HTR-8/SVneo (cell line): ENCODE results near the gene HM13.
"Not testable (repeated sequence)": the region's sequence is repeated elsewhere in the genome, so short reads cannot be mapped to it uniquely, and the experiment has no call there.

Experiments used
- DNase-seq: peaks from one replicate; pipeline ENCODE4 v3.0.0; 2011; ENCODE audit warnings: low spot score, mixed read lengths; ENCODE audit not compliant: insufficient read length
- FAIRE-seq: peaks from 2 replicates; lab custom pipeline; 2011; peaks lifted over from hg19 to GRCh38; lab: Jason Lieb, UNC

Gene HM13

DNA sequence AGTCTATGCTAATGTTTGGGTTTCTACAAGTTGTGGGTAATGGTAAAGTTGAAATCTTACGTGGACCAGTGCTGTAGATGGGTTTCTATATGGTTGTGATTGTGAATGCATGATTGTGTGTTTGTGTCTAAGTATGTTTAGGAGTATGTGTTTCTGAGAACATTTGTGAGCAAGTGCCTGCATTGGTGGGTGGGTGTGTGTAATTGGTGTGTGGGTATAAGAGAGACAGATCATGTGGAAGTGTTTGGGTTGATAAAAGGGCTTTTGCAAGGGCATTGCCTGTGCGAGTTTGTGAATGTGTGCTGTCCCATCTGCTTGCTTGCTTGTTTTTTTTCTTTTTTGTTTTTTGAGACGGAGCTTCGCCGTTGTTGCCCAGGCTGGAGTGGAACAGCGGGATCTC lies 65.0 kb downstream of the HM13 start:
- DNase-seq: no peak

DNA sequence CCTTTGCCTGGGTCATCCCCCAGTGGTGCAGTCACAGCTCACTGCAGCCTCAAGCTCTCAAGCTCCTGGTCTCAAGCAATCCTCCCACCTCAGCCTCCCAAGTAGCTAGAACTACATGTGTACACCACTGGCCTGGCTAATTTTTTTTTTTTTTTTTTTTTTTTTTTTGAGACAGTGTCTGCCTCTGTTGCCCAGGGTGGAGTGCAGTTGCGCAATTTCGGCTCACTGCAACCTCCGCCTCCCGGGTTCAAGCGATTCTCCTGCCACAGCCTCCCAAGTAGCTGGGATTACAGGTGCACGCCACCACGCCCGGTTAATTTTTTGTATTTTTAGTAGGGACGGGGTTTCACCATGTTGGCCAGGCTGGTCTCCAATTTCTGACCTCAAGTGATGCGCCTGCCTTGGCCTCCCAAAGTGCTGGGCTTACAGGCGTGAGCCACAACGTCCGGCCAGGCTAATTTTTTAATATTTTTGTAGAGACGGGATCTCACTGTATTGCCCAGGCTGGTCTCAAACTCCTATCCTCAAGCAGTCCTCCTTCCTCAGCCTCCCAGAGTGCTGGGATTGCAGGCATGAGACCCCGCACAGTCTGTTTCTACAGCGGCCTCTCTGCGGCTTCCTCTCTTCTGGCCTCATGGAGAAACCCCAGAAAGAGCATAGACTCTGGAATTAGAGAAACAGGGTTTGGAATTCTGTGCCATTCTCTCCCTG lies 65.9 kb downstream of the HM13 start:
- not testable (repeated sequence) for FAIRE-seq, DNase-seq

More for the DNA sequence above, 65.0 kb downstream of the HM13 start:
- no peak for FAIRE-seq

DNA sequence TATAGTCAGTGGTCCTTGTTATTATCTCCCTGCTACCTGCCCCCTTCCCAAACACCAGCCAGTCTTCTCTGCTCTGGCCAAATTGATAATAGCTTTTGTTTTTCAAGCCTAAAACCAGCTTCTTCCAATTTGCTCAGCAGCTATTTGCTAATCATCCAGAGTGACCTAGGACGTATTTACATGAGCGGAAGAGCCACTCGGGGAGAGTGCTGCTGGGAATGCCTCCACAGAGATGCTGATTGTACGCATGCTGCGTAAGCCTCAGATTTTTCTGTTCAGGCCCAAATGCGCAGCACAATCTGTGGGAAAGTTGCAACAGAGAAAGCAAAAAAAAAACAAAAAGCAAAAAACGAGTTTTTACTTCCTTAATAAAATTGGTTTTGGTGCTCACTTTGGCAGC lies 66.5 kb downstream of the HM13 start:
- DNase-seq: no peak
- no peak for FAIRE-seq

DNA sequence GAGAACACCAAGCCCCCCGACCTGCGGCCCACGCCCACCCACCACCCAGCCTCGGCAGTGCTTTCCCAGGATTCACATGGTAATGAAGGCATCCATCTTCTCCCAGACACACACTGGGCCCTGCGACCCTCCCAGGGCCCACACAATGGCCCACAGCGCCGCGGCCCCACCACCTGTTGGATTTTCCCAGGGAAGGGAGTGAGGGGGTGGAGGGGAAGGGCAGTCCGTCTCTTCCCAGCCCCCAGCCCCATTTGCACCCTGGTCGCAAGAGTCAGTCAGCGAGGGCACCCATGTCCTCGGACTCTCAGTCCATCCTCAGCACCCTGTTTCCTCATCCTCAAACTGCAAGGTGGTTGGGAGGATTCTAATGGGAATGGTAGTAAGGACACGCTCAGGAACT lies 67.1 kb downstream of the HM13 start:
- FAIRE-seq (no peak), DNase-seq (no peak)

DNA sequence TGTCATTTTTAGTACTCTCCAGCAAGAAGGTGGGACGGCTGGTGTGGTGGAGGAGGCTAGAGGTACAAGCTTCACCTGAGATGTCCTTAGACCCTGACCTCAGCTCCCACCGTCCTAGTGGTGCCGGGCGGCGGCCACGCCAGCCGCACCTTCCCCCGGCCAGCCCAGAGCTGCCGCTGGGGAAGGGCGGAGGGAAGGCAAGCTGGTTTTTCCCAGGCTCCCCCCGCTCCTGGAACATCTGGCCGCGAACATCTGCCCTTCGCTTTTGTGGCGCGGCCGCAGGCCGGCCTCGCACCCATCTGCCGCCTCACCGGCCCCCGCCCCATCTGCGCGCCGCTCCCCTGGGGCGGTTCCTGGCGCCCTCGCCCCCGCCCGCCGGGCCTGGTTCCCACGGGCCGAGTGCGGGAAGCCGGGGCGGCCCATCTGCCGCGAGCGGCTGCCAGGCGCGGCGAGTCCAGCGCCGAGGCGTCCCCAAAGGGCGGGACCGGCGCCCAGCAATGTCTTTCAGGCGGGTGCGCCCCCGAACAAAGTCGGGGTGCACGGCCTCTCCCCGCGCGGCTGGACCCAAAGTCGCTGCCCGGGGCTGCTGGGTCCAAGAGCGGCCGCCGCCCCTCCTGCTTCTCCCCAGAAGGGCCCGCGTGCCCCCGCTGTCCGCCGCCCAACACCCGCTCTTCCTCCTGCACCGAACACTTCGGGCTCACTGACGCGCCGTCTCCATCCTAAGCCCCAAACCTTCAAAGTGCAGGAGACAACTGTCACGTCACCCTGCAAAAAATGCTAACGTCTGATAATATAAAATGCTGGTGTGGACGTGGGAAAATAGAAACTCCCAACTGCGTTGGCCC lies 73.5 kb downstream of the HM13 start:
- DNase-seq (no peak), FAIRE-seq (no peak)

DNA sequence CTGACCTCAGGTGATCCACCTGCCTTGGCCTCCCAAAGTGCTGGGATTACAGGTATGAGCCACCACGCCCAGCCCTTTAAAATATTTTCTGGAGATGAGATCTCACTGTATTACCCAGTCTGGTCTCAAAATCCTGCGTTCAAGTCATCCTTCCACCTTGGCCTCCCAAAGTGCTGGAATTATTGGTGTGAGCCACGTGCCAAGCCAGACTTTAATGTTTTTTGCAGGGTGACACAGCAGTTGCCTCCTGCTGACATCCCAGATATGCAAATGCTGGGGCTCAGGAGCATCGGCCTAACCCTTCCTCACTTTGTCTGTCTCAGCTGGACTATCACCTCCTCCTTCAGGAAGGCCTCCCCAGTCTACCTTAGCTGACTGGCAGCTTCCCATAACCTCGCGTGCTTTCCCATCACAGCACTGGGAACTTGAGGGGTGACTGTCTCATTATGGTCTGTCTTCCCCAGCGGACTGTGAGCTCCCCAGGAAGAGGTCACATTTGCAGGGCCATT lies 76.5 kb downstream of the HM13 start:
- FAIRE-seq: no peak
- DNase-seq: no peak

DNA sequence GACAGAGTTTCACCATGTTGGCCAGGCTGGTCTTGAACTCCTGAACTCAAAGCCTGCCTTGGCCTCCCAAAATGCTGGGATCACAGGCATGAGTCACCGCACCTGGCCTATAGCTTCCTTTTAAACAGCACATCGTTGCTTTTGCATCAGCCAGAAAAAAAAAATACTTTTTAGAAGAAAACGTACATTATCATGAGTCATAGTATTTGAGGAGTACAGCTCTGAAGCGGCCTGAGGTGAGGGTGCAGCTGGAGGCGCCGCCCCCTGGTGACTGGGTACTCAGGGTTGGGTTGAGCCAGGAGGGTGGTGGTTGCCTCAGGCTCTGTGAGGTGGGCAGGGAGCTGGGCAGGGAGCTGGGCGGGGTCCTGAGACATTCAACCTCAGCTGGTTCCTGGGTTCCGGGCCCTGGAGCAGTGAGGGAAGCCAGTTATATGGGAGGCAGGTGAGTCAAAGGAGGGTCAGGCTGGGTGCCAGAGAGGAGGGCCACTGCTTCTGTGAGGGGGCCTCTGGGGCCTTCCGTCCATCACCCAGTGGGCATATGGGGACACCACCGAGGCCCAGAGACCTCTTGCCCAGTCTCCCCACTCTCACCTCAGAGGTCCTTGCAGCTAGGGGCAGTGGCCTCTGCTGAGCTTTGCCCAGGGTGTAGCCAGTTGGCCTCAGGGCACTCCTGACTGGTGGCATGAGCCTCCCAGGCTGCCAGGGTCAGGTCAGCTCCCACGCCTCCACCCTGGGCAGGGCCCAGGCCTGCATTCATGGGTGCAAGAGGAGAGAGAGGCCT lies 79.2 kb downstream of the HM13 start:
- peak; percentile 95 for DNase-seq
- peak; percentile 54 for FAIRE-seq

DNA sequence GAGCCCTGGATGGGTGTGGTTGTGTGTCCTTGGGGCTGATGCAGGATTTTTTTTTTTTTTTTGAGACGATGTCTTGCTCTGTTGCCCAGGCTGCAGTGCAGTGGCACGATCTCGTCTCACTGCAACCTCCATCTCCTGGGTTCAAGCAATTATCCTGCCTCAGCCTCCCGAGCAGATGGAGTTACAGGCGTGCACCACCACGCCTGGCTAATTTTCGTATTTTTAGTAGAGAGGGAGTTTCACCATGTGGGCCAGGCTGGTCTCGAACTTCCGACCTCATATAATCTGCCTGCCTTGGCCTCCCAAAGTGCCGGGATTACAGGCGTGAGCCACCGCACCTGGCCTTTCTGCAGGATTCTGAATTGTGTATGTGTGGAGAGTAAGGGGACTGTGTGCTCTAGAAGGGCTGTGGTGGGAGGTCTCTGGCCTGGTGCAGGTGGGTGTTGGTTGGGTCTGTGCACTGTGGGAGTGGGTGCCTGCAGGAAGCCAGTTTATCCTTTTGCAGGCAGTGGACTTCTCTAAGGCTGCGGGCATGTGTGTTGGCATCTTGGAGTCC lies 79.8 kb downstream of the HM13 start:
- DNase-seq: no peak
- no peak for FAIRE-seq

DNA sequence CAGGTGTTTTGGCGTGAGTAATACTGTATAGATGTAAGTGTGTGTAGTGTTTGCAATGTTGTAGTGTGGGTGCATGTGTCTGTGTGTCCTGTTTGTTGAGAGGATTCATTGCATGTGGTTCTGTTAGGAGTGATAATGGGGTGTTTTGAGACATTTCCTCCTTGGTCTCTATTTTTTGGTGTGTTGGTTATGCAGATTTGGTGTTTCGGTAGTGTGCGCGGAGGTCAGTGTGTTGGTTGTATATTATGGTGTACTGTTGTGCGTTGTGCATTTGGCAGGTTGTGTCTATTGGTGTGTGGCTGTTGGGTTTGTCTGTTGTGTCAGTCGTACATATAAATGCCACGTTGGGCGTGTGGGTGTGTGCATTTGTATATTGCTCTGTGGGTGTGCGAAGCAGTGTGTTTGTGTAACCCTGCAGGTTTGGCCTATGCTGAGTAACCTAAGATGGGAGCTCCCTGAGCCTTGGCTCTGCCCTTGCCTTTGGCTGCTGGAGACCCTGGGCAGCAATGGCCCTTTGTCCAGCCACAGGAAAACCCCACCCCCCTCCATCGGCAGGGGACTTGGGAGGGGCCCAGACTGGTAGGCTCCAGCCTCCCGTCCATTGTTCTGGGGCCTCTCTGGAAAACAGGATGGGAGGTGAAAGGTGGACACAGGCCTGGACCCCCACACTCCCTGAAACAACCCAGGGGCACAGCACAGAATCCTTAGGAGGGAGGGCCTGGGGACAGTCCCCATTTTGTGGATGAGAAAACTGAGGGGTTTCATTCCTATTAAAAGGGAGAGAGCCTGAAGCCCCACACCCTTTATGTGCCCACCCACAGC lies 80.5 kb downstream of the HM13 start:
- FAIRE-seq (no peak), DNase-seq (no peak)

DNA sequence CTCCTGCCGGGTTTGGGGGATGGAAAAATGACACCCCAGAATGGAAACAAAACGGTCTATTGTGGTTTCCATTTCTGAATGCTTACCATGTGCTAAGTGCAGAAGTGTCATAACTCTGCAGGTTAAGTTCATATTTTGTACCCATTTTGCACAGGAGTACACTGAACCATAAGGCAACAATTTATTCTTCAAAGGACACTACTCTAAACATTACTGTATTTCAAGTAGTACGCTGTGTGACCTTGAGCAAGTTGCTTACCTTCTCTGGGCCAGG lies 81.1 kb downstream of the HM13 start:
- DNase-seq: no peak
- FAIRE-seq: no peak

DNA sequence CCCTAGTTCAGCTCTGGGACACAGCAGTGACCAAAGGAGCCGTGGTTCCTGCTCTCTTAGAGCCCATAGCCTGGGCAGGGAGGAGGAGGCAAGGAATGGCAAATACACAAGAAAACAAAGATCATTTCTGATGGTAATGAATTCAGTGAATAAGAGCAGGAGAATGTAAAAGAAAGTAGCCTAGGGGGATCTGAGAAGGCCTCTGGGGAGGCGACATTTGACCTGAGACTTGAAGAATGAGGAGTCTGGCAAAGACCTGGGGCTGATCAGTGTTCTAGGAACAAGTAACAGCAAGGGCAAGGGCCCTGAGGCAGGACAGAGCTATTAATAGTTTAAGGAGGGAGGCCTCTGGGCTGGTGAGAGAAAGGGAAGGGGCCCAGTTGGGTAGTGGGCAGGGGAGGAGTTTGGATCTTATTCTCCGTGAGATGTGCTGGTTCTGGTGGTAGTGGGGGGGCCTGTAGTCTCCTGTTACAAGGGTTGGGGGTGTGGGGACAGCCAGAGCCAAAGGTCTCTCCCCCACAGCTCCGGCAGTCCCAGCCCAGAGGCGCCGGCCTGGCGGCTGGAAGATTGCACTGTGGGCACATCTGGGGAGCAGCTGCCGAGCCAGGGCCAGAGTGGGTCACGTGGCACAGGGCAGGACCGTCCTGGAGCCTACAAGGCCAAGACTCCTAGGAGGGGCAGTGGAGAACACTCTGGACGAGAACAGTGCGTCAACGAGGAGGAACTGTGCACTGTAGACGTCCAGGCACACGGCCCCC lies 81.6 kb downstream of the HM13 start:
- FAIRE-seq: no peak
- DNase-seq: peak; percentile 63

DNA sequence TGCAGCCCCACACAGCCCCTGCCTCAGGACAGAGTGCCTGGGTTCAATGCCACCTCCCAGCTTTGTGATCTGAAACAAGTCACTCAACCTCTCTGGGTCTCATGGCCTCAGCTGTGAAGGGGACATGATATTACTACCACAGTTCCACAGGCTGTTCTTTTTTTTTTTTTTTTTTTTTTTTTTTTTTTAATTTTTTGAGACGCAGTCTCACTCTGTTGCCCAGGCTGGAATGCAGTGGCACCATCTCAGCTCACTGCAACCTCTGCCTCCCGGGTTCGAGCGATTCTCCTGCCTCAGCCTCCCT lies 82.1 kb downstream of the HM13 start:
- DNase-seq, FAIRE-seq: not testable (repeated sequence)

DNA sequence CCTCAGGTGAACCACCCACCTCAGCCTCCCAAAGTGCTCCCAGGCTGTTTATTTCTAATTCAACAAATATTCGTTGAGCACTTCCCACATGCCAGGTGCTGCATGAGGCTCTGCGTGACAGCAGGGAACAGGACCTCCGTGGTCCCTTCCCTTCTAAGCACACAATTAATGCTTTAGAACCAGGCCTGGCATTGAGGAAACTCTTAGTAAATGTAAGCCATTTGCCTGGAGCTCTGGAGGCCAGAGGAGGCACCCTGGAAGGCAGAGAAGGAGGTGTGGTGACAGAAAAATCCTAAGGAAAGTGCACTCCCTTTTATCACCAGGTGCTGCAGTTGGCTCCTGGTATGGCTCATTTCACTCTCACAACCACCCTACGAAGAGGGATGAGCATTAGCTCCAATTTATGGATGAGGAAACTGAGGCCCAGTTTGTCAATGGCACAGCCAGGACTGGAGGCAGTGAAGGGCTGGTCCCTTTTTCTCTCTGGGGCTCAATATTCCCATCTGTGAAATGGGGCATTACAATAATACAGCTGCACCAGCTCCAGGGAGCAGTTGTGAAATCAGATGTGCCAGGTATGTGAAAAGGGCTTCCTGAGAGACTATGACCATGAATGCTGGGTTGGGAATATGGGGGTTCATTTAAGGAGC lies 82.7 kb downstream of the HM13 start:
- DNase-seq (no peak), FAIRE-seq (no peak)

DNA sequence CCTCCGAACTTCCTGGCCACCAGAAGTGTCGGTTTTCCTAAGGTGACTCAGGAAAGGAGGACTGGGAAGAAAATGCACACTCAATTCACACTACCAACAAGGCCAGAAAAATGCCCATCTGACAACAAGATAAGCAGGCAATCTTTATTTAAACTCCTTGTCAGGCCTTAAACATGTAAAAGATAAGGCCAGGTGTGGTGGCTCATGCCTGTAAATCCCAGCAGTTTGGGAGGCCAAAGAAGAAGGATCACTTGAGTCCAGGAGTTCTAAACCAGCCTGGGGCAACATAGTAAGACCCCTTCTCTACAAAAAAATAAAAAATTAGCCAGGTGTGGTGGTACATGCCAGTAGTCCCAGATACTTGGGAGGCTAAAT lies 83.2 kb downstream of the HM13 start:
- FAIRE-seq (no peak), DNase-seq (no peak)

DNA sequence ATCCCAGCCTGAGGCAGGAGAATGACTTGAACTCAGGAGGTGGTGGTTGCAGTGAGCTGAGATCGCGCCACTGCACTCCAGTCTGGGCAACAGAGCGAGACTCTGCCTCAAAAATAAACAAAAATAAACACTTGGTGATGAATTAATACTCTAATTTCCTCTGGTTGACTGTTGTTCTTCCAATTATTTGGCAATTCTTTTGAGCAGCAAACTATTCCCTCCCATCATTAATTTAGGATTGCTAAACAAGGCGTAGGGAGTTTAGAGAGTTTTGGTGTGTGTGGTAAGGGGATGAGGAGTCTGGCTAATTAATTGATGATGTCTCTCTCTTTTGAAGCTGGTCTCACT lies 88.2 kb downstream of the HM13 start:
- DNase-seq: no peak
- FAIRE-seq: no peak

DNA sequence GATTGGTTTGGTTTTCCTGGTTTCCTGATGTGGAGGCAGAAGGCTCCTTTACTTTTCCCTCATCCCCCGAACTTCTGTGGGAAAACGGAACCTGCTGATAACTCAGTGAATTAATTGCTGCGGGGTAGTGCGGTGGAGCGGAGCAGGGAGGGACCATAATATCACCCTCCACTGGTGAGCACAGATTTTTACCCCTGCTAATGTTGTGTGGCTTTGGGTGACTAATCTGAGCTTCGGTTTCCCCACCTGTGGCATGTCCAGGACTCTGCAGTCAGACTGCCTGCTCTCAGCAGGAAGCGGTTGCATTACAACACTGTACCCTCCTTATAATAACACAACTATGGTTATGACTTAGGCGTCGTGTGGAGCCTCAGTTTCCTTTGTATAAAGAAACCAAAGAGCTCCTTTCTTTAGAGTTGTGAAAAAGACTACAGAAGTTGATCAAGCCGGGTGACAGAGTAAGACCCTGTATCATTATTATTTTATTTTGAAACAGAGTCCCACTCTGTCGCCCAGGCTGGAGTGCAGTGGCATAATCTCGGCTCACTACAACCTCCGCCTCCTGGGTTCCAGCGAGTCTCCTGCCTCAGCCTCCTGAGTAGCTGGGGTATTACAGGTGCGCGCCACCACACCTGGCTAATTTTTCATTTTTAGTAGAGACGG lies 88.7 kb downstream of the HM13 start:
- DNase-seq: no peak
- FAIRE-seq: no peak

DNA sequence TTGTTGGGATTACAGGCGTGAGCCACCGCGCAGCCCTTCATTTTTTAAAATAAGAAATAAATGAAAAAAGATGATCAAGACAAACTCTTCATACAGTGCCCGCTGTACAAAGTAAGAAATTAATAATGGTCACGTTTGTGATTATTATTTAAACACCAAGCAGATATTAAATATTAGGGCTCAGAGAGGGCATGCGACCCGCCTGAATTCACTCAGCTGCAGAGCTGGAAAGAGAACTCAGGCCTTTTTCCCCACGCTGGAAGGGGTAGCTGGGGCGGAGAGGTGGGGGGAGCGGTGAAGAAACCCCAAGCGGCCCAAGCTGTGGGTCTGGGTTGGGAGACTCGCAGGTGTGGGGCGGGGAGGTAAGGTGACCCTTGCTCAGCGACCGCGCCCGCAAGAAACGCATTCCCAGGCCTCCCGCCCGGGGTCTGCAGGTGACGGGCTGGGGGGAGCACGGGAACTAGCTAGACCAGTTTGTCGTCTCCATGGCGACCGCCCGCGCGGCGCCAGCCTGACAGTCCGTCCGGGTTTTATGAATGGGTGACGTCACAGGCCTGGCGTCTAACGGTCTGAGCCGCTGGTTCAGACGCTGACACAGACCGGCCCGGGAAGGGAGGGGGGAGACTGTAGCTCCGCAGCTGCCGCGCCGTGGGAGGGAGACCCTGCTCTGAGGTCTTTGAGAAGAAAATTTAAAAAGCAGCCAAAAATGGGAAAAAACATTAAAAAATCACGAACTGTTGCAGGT lies 89.8 kb downstream of the HM13 start:
- FAIRE-seq (peak; percentile 83), DNase-seq (peak; percentile 93)

DNA sequence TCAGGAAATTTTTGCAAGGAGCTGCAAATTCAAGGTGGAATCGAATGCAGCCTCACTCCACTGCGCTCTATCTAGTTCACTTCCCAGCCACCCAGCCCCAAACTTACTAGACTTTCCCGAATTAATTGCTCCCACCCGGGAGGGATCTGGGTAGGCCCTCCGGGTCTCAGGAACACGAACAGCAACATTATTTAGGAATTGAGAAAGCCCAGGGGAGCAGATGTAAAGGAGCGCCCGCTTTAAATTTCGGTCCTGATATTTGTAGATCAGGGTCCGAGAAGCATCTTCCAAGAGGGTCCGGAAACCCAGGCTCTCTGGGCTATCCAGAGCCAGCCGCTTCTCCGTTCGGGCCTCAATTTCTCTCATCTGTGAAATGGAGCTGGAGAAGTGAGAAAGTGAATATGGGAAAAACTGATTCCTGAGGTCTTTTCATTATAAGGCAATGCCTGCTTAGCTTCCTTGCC lies 90.4 kb downstream of the HM13 start:
- DNase-seq (no peak), FAIRE-seq (no peak)
